LNCAP (cell line): ENCODE results near the gene GHRHR.

ENCODE experiments used
- TF ChIP-seq, protein P1 (sequence below): fragments of 450-650 bp; IDR thresholded peaks from 2 replicates; pipeline ENCODE4 v1.5.1; 2017; ENCODE audit warnings: mild to moderate bottlenecking

GHRHR gene

DNA sequence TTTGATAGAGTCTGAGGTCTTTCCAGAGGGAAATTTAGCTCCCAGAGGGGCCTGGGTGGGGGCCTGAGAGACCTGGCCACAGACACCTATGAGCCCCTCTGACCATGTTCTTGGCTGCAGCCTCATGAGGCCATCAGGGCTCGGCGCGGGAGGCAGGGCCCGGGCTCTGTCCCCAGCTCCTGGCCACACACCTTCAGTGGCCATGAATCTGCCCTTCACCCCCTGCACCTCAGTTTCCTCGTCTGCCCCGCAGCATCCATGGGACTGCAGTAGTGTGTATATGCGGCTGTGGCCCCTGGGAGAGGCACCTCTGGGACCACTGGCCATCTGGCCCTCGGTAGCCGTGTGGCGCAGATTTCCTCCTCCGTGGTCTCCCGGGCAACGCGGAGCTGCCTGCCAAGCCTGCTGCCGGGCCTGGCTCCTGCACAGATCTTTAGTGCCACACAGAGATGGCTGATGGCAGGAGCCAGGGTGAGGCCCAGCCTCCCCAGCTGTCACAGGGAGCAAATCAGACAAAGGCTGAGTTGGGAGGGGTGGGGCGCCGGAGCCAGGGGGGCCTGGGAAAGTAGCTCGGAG is 64.8 kb downstream of the GHRHR start:
- TF ChIP-seq, protein P1, sequence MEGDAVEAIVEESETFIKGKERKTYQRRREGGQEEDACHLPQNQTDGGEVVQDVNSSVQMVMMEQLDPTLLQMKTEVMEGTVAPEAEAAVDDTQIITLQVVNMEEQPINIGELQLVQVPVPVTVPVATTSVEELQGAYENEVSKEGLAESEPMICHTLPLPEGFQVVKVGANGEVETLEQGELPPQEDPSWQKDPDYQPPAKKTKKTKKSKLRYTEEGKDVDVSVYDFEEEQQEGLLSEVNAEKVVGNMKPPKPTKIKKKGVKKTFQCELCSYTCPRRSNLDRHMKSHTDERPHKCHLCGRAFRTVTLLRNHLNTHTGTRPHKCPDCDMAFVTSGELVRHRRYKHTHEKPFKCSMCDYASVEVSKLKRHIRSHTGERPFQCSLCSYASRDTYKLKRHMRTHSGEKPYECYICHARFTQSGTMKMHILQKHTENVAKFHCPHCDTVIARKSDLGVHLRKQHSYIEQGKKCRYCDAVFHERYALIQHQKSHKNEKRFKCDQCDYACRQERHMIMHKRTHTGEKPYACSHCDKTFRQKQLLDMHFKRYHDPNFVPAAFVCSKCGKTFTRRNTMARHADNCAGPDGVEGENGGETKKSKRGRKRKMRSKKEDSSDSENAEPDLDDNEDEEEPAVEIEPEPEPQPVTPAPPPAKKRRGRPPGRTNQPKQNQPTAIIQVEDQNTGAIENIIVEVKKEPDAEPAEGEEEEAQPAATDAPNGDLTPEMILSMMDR, result no peak
